Epithelial cell of esophagus (primary cell): ENCODE data around the gene AK4.

Experiments
- DNase-seq: peaks from one replicate; pipeline ENCODE4 v3.0.0; 2010; ENCODE audit warnings: low read depth
- H3K4me3 ChIP-seq: 2 replicates; pipeline ENCODE4 v1.5.1; 2011; ENCODE audit warnings: mild to moderate bottlenecking, low read length, control low read depth
- CTCF ChIP-seq: IDR thresholded peaks from 2 replicates; pipeline ENCODE4 v1.5.1; 2011; ENCODE audit warnings: low read depth, mild to moderate bottlenecking, low read length, control low read depth, inconsistent platforms; ENCODE audit not compliant: insufficient read depth; ENCODE audit errors: missing control alignments

Gene AK4

DNA sequence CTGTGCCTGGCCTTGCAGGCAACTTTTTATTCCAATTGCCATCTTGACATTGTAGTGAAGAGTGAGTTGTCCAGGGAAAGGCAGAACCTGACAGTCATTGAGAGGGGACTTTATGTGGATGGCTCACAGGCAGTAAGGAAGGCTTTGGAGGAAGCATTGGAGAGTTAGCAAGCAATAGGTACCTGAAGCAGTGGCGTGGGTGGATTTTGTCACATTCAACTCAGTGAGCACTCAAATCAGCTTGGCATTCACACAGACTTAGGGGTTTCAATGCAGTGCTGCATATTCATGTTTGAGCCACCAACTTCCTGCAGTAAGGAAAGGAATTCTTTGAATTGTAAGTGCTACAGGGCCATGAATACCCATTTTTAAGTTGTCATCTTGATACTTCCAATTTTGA lies 69.0 kb downstream of the AK4 start:
- TF ChIP-seq CTCF, result no peak
- H3K4me3 ChIP-seq, result no peak overlapping the region
- DNase-seq, result no peak

DNA sequence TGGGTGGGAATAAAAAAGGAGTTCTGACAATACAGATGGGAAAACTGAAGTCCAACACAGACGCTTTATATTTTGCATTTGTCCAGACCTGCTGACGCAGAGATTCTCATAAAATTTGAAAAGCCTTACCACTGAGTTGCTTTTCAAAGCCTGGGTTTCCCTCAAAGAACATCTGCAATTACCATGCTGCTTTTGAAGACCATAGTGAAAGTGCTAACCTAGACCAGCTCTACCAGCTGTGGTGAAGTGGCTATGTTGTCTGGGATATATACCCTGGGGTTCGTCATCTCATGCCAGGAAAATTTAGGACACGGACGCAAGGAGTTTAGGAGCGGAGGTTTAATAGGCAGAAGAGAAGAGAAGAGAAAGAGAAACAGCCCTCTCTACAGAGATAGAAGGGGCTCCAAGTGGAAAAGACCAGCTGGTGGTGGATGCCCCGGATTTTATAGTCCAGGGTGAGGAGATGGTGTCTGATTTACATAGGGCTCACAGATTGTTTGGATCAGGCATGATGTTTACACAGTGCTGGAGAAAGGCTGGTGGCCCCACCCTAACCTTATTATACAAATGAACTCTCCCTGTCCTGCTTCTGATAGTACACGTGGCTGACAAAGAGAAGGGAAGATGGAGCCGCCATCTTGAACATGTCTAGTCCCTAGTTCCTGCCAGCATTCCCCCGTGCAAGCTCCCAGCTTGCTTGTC lies 73.8 kb downstream of the AK4 start:
- H3K4me3 ChIP-seq, result no peak overlapping the region
- no peak for TF ChIP-seq CTCF
- DNase-seq, result no peak

DNA sequence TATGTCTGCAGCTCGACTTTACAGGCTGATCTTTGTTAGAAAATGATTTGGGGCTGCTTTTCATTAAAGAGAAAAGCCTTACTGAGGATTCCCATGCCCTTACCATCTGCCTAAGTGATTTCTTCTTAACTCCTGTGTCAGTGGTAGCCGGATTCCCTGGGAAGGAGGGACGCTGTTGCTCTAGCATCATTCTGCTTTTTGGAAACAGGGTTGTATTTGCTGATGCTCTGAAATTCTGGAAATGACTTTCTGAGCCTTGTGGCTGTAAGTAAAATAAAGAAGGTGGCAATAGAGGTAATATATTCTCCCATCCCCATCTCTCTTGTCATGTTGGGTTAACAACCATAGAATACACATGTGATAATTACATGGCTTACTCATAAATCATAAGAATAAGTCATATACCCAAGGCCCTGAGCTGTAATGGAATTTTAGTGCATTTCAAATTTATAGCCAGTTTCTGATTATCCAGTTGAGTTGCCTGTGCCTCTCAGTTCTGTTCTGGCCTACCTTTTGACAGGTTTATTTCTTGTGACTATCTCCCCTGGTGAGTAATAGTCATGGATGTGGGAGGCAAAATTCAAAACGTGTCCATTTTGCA lies 74.4 kb downstream of the AK4 start:
- TF ChIP-seq CTCF, result no peak
- no peak overlapping the region for H3K4me3 ChIP-seq
- DNase-seq, result no peak

DNA sequence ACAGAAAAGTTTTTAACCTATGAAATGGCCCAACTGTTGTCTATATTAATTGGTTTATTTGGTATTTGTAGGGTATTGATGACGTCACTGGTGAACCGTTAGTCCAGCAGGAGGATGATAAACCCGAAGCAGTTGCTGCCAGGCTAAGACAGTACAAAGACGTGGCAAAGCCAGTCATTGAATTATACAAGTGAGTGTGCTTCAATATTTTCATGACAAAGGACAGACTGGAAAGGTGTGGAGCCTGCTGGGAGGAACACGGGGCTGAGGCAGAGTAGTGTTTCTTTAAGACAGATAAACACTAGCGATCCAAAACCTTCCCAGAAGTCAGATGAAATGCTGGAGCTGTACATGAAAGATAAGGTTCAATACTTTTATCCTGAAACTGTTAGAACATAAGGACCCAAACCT lies 76.7 kb downstream of the AK4 start:
- no peak for TF ChIP-seq CTCF
- no peak overlapping the region for H3K4me3 ChIP-seq
- no peak for DNase-seq

DNA sequence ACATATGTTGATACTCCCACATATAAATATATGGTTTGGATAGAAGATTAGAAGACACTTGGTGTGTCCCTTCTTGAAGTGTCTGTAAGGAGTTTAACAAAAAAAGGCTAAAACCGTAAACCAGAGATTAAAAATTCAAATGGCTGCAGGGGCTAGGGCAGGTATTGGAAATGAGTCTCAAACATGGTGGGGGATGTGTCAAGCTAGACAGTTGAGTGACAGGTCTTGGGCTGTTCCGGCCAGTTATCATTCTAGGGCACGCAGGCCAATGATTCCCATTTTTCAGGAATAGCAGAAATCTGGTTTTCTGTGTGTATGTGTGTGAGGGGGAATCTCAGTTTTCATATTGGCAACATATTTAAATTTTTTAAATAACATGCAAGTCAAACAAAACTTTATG lies 77.2 kb downstream of the AK4 start:
- TF ChIP-seq CTCF, result no peak
- no peak overlapping the region for H3K4me3 ChIP-seq
- DNase-seq, result no peak

- no peak for DNase-seq
- TF ChIP-seq CTCF, result no peak
- no peak overlapping the region for H3K4me3 ChIP-seq
Measured at GRCh38 chr1:65229201-65229600, 81.2 kb downstream of the AK4 start.
